Renal cortical epithelial cell (primary cell): ENCODE results near the gene TGFBR2. TPM values are rescaled to one million over a fixed set of nuclear protein-coding genes. Genes with fewer than 3 reads are reported as not detected.
A peak's percentile ranks its signal among the peaks of the same experiment; 100 is the strongest.

ENCODE experiments used
- DNase-seq: peaks from one replicate; pipeline ENCODE4 v3.0.0-alpha.2; 2011; ENCODE audit warnings: low read depth
- total RNA-seq: library from RNA; depleted of rRNA; stranded (reverse); fragments of >200 nt; gene quantifications from 2 replicates; pipeline ENCODE4 v1.2.3, GENCODE V29; 2014

TGFBR2 gene
- total RNA-seq, 1 donor from 2014 or later: 258 TPM

DNA sequence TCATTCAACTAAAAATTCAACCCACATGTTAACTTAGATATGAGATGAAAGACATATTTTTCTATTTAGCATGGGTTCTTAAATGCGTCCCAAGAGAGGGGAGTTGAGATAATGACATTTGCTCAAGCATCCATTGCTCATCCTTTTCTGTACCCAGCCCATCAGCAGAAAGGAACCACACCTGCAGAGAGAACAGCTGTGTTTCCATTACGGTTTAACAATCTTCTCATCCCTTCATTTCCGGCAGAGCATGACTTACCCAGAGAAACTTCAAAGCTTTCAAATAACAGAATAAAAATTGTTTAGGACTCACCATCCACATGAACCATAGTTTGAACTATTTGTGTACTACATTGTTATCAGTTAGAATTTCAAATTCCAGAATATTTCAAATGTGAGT, 113.1 kb downstream of the TGFBR2 start:
- DNase-seq: no peak

- DNase-seq: peak; percentile 100
Observed at GRCh38 chr3:30720586-30721313, 114.3 kb downstream of the TGFBR2 start.

- no peak for DNase-seq
Observed at GRCh38 chr3:30721314-30721634, 114.9 kb downstream of the TGFBR2 start.

DNA sequence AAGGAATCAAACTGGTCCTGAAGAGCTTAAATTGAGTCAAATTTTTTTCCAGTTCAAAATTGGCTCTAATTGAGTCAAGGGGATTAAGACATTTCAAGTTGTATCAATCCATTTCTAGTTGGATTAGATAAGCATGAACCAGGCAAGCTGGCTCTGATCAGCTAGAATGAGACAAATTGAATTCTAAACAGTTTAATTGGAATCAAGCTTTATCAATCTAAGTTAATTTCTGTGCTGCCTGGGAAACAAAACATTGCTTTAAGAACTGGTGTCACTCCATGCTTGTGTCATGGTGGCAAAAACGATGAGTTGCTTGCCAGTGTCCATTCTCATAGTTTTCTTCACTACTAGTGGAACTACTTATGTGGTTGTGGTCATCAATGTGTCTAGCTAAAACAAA, 116.8 kb downstream of the TGFBR2 start:
- no peak for DNase-seq

DNA sequence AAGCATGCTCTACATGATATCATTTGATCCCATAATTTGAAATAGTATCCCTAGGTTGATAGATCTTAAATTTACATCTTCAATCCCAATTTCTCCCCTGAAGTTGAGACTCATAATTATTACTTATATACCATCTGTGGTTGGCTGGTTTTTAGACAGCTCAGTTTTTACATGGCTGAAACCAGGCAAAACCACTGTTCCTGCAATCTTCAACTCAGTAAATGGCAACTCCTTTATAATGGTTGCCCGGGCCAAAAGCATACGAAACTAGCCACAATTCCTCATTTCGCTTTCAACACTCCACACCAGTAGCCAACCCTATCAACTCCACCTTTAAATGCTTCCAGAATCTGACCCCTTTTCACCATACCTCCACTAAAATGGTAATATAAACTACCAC, 118.5 kb downstream of the TGFBR2 start:
- no peak for DNase-seq

DNA sequence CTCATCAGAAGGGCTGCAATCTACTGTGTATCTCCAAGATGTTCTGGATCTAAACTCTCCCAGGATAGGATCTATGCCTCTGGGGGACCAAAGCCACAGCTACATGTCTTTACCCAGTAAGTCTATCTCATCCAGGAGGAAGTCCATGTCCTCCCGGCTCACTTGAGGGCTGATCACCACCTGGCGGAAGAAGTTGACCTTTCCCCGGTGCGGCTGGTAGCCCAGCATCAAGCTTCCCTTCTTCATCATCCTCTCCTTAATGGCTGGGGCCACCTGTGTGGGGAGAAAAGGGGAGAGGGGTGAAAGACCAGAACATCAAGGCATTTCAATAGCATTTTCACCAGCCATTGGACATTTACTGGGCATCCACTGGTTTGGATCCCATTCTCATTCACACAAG, 121.7 kb downstream of the TGFBR2 start:
- no peak for DNase-seq

DNA sequence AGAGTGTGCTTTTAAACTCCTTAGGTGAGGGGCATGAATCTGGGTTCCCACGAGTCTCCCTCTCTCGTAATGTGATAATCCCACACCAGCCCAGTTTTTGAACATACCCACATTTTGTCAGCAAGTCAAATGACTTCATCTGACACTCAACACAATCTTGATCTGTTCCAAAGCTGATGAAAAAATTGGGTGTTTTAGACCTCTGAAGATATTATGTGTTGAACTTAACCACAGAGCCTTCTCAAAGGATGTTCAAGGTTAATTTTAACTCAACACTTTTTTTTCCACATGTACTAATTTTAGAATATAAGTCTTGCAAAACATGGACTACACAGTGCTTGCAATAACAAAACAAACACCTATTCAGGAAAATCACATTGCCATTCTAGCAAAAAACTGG, 123.1 kb downstream of the TGFBR2 start:
- DNase-seq: peak; percentile 26

DNA sequence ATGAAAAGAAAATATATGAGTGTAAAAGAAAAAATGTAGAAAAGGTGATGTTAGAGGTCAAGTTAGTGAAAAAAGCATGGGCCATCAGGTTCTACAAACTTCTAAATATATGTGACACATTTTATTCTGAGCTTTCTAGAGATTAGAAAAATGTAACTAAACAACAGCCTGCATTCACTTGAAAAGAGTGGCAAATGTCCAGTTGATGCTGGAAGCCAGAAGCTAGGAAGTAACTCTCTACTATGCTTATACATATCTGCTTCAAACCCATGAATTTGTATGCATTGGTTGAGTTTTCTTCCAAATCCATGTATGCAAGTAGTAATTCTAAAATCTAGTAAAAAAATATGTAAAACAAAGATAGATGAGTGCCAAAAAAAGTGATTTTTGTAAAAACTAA, 123.5 kb downstream of the TGFBR2 start:
- no peak for DNase-seq

- no peak for DNase-seq
Observed at GRCh38 chr3:30730967-30731366, 124.6 kb downstream of the TGFBR2 start.

DNA sequence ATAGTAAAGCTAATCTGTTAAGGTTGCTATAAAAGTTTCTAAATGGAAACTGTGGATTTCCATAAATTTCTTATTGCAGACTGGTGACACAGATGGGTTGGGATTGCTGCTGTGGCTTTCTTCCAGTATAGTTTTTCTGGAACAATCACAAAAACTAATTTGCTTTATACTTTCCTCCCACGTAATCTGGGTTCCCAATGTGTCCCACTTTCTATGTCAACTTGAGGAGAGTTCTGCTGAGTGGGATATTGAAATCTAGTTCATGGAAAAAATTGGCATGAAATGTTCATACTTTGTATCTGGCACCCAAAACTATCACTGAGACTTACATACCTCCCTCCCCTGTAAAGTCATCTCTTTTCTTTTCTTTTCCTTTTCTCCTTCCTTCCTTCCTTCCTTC, 126.8 kb downstream of the TGFBR2 start:
- no peak for DNase-seq

DNA sequence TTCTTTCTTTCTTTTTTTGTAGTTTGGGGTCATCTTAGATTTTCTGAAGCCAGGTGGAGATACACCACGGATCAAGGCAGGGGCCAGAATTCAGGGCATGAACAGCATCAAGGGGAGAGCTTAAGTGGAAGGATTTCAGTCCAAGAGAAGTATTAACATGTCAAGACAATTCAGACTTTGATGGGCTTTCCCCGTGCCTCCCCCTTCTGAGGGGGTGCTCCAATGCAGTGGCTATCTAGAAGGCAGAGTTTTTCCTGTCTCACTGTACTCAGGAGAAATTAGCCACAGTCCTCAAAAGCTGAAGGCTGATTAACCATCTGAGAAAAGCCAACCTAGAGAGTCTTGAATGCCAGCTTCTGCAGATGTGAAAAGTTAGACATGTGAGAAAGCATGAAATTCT, 127.3 kb downstream of the TGFBR2 start:
- DNase-seq: no peak

- no peak for DNase-seq
Observed at GRCh38 chr3:30737743-30738499, 131.5 kb downstream of the TGFBR2 start.

- DNase-seq: no peak
Observed at GRCh38 chr3:30738605-30739004, 132.2 kb downstream of the TGFBR2 start.

- no peak for DNase-seq
Observed at GRCh38 chr3:30741889-30742288, 135.5 kb downstream of the TGFBR2 start.

DNA sequence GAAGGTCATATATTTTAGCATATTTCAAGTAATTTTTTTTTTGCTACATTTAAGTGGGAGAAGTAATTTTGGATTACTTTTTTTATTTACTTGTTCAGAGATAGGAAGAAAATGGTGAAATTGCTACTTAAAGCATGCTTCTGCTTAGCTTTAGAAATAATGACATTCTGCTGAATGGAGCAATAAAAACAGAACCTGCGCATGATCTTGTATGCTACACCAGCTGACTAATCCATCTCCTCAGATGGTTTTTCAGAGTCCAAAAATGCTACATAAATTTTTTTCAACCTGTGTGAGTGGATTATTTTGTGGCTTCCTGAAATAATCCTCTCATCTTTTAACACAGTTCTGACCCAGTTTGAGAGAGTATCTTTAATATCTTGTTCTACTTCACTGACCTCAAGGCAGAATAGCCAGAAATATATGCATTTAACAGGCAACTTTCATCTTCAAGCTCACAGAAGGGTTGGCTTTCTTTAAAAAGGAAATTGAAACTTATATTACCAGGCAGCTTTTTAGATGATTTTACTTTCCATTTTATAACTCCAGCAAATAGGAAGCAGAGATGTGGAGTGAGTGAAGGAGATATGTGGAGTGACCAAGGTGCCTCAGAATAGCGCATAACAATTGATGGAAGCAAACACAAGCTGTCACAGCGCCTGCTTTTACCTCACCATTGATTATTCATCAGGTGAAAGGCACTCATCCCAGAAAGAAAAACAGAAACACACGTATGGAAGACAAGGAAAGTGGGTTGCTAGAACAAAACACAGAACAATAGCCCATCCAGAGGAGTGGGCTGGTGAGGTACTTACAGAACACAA, 136.6 kb downstream of the TGFBR2 start:
- DNase-seq: no peak
